ENCODE data around the gene RGS3.

GRCh38 chr9:113598883-113599282, 135.4 kb downstream of the RGS3 start:
- TF ChIP-seq EP300 (IDR thresholded peaks at IDR 0.05; ENCODE audit: borderline replicate concordance in 1 of 2, low read depth in 1 of 2, low read length in 1 of 2), result no peak
- no peak for TF ChIP-seq CTCF (IDR thresholded peaks at IDR 0.05)
- no peak for TF ChIP-seq FOXM1 (IDR thresholded peaks at IDR 0.05; ENCODE audit: low read depth)
- TF ChIP-seq RCOR1 (IDR thresholded peaks at IDR 0.05; ENCODE audit: low read length), result no peak
- TF ChIP-seq EZH2phosphoT487 (IDR thresholded peaks at IDR 0.05; ENCODE audit: borderline replicate concordance, low read depth), result no peak
- TF ChIP-seq NFIC (IDR thresholded peaks at IDR 0.05; ENCODE audit: borderline replicate concordance), result no peak
- no peak for TF ChIP-seq MAX (IDR thresholded peaks at IDR 0.05; ENCODE audit: low read depth)
- no peak for TF ChIP-seq GABPA (IDR thresholded peaks at IDR 0.05; ENCODE audit: low read depth)
- no peak for TF ChIP-seq USF2 (IDR thresholded peaks at IDR 0.05; ENCODE audit: borderline replicate concordance, low read depth, low read length)
- TF ChIP-seq RAD21 (IDR thresholded peaks at IDR 0.05; ENCODE audit: low read length), result no peak
